ENCODE measurements around the gene PIK3IP1. TPM values are rescaled to one million over a fixed set of nuclear protein-coding genes. Genes with fewer than 3 reads are reported as not detected.

The PIK3IP1 gene
- total RNA-seq, 1 donor from 2014 or later: 32.4 TPM

DNA sequence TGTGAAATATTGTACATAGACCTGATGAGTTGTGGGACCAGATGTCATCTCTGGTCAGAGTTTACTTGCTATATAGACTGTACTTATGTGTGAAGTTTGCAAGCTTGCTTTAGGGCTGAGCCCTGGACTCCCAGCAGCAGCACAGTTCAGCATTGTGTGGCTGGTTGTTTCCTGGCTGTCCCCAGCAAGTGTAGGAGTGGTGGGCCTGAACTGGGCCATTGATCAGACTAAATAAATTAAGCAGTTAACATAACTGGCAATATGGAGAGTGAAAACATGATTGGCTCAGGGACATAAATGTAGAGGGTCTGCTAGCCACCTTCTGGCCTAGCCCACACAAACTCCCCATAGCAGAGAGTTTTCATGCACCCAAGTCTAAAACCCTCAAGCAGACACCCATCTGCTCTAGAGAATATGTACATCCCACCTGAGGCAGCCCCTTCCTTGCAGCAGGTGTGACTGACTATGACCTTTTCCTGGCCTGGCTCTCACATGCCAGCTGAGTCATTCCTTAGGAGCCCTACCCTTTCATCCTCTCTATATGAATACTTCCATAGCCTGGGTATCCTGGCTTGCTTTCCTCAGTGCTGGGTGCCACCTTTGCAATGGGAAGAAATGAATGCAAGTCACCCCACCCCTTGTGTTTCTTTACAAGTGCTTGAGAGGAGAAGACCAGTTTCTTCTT, 12.3 kb downstream of the PIK3IP1 start:
- no peaks in the 10 kb centered on the region for H3K27me3 ChIP-seq
- H3K27ac ChIP-seq: no peak overlapping the region
- no peaks in the 10 kb centered on the region for H3K9me3 ChIP-seq
- peaks cover 7% of the 10 kb centered on the region for H3K4me1 ChIP-seq
- peaks cover 0 to 65% of the 10 kb centered on the region in 2 donors for H3K36me3 ChIP-seq
- intact Hi-C loops (cut with DNase I): no loop called here
- H3K4me3 ChIP-seq: no peak overlapping the region
- no peak for TF ChIP-seq POLR2AphosphoS5 (IDR thresholded peaks at IDR 0.05; ENCODE audit: insufficient read depth in 1 of 2, low read depth in 1 of 2)
- no peak for TF ChIP-seq POLR2A (IDR thresholded peaks at IDR 0.05)
- TF ChIP-seq, protein P1, sequence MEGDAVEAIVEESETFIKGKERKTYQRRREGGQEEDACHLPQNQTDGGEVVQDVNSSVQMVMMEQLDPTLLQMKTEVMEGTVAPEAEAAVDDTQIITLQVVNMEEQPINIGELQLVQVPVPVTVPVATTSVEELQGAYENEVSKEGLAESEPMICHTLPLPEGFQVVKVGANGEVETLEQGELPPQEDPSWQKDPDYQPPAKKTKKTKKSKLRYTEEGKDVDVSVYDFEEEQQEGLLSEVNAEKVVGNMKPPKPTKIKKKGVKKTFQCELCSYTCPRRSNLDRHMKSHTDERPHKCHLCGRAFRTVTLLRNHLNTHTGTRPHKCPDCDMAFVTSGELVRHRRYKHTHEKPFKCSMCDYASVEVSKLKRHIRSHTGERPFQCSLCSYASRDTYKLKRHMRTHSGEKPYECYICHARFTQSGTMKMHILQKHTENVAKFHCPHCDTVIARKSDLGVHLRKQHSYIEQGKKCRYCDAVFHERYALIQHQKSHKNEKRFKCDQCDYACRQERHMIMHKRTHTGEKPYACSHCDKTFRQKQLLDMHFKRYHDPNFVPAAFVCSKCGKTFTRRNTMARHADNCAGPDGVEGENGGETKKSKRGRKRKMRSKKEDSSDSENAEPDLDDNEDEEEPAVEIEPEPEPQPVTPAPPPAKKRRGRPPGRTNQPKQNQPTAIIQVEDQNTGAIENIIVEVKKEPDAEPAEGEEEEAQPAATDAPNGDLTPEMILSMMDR (IDR thresholded peaks at IDR 0.05): no peak
- DNase-seq (ENCODE audit: extremely low spot score in 2 of 2): no peak

DNA sequence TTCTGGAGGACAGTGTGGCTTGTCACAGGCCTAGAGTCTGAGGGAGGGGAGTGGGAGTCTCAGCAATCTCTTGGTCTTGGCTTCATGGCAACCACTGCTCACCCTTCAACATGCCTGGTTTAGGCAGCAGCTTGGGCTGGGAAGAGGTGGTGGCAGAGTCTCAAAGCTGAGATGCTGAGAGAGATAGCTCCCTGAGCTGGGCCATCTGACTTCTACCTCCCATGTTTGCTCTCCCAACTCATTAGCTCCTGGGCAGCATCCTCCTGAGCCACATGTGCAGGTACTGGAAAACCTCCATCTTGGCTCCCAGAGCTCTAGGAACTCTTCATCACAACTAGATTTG, 13.0 kb downstream of the PIK3IP1 start:
- peaks cover 0 to 65% of the 10 kb centered on the region in 2 donors for H3K36me3 ChIP-seq
- H3K27ac ChIP-seq: peak overlapping the region; percentile 51
- no peaks in the 10 kb centered on the region for H3K27me3 ChIP-seq
- intact Hi-C loops (cut with DNase I): no loop called here
- TF ChIP-seq POLR2AphosphoS5 (IDR thresholded peaks at IDR 0.05; ENCODE audit: insufficient read depth in 1 of 2, low read depth in 1 of 2) (no peak), POLR2A (IDR thresholded peaks at IDR 0.05) (no peak)
- TF ChIP-seq, protein P1 (IDR thresholded peaks at IDR 0.05): no peak
- DNase-seq (ENCODE audit: extremely low spot score in 2 of 2): no peak
- H3K4me1 ChIP-seq: peaks cover under 1% of the 10 kb centered on the region
- no peaks in the 10 kb centered on the region for H3K9me3 ChIP-seq
- no peak overlapping the region for H3K4me3 ChIP-seq

DNA sequence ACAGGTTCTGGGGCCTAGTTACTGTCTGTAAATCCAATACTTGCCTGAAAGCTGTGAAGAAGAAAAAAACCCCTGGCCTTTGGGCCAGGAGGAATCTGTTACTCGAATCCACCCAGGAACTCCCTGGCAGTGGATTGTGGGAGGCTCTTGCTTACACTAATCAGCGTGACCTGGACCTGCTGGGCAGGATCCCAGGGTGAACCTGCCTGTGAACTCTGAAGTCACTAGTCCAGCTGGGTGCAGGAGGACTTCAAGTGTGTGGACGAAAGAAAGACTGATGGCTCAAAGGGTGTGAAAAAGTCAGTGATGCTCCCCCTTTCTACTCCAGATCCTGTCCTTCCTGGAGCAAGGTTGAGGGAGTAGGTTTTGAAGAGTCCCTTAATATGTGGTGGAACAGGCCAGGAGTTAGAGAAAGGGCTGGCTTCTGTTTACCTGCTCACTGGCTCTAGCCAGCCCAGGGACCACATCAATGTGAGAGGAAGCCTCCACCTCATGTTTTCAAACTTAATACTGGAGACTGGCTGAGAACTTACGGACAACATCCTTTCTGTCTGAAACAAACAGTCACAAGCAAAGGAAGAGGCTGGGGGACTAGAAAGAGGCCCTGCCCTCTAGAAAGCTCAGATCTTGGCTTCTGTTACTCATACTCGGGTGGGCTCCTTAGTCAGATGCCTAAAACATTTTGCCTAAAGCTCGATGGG, 13.5 kb downstream of the PIK3IP1 start:
- Histone ChIP-seq H3K4me3 (no peak overlapping the region), H3K4me1 (no peaks in the 10 kb centered on the region), H3K9me3 (no peaks in the 10 kb centered on the region), H3K36me3 (peaks cover 0 to 65% of the 10 kb centered on the region in 2 donors), H3K27ac (peak overlapping the region; percentile 51), H3K27me3 (no peaks in the 10 kb centered on the region)
- intact Hi-C loops (cut with DNase I): no loop called here
- no peak for DNase-seq (ENCODE audit: extremely low spot score in 2 of 2)
- TF ChIP-seq, protein P1 (IDR thresholded peaks at IDR 0.05): no peak
- TF ChIP-seq POLR2A (IDR thresholded peaks at IDR 0.05) (no peak), POLR2AphosphoS5 (IDR thresholded peaks at IDR 0.05; ENCODE audit: insufficient read depth in 1 of 2, low read depth in 1 of 2) (no peak)

DNA sequence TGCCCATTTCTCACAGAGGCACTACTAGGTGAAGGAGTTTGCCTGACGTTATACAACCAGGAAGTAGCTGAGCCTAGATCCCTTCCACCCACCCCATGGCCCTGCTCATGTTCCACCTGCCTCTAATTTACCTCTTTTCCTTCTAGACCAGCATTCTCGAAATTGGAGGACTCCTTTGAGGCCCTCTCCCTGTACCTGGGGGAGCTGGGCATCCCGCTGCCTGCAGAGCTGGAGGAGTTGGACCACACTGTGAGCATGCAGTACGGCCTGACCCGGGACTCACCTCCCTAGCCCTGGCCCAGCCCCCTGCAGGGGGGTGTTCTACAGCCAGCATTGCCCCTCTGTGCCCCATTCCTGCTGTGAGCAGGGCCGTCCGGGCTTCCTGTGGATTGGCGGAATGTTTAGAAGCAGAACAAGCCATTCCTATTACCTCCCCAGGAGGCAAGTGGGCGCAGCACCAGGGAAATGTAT, 14.1 kb downstream of the PIK3IP1 start:
- Histone ChIP-seq H3K4me3 (no peak overlapping the region), H3K4me1 (no peaks in the 10 kb centered on the region), H3K27ac (peak overlapping the region; percentile 51), H3K27me3 (no peaks in the 10 kb centered on the region), H3K36me3 (peaks cover 0 to 65% of the 10 kb centered on the region in 2 donors), H3K9me3 (no peaks in the 10 kb centered on the region)
- intact Hi-C loops (cut with DNase I): no loop called here
- TF ChIP-seq POLR2A (IDR thresholded peaks at IDR 0.05) (no peak), POLR2AphosphoS5 (IDR thresholded peaks at IDR 0.05; ENCODE audit: insufficient read depth in 1 of 2, low read depth in 1 of 2) (no peak)
- TF ChIP-seq, protein P1 (IDR thresholded peaks at IDR 0.05): no peak
- DNase-seq (ENCODE audit: extremely low spot score in 2 of 2): no peak

DNA sequence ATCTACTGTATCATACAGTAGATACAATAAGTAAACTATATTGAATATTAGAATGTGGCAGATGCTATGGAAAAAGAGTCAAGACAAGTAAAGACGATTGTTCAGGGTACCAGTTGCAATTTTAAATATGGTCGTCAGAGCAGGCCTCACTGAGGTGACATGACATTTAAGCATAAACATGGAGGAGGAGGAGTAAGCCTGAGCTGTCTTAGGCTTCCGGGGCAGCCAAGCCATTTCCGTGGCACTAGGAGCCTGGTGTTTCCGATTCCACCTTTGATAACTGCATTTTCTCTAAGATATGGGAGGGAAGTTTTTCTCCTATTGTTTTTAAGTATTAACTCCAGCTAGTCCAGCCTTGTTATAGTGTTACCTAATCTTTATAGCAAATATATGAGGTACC, 14.5 kb downstream of the PIK3IP1 start:
- Histone ChIP-seq H3K4me1 (no peaks in the 10 kb centered on the region), H3K4me3 (no peak overlapping the region), H3K27ac (peak overlapping the region; percentile 51), H3K36me3 (peaks cover 0 to 64% of the 10 kb centered on the region in 2 donors), H3K27me3 (no peaks in the 10 kb centered on the region), H3K9me3 (no peaks in the 10 kb centered on the region)
- no peak for TF ChIP-seq POLR2AphosphoS5 (IDR thresholded peaks at IDR 0.05; ENCODE audit: insufficient read depth in 1 of 2, low read depth in 1 of 2)
- TF ChIP-seq POLR2A (IDR thresholded peaks at IDR 0.05): no peak
- TF ChIP-seq, protein P1 (IDR thresholded peaks at IDR 0.05): no peak
- intact Hi-C loops (cut with DNase I): no loop called here
- DNase-seq (ENCODE audit: extremely low spot score in 2 of 2): no peak
